K562 (cell line): ENCODE results near the gene RHOU. TPM values are rescaled to one million over a fixed set of nuclear protein-coding genes. Genes with fewer than 3 reads are reported as not detected.

Experiments used
- ATAC-seq: fragments of 200-7000 bp; cut with Tn5 transposase; 3 replicates; pipeline ENCODE4 v1.9.1; 2020; ENCODE audit warnings: moderate library complexity
- BruUV-seq: library from RNA; stranded (reverse); fragments of 400-500 nt; replicated peaks from 2 replicates; lab custom pipeline; 2021; lab: Mats Ljungman, UMichigan
- CTCF ChIA-PET: fragments of 300-600 bp; formaldehyde crosslinking; extraction: SDS; loops from one replicate; lab custom pipeline; 2021; ENCODE audit warnings: low intra/inter-chr PET ratio; lab: Yijun Ruan, JAX
- POLR2A ChIA-PET: fragments of 300-600, 350-650 bp; sonication (Branson Sonifier 250); formaldehyde crosslinking; extraction: SDS; loops from one replicate; lab custom pipeline; 2021; ENCODE audit warnings: antibody characterized with exemption, inconsistent platforms; lab: Yijun Ruan, JAX
- DNase-seq, 4 experiments: peaks; one replicate each; pipeline versions ENCODE4 v3.0.0 to v3.0.0-alpha.2; 2011 to 2018; ENCODE audit warnings: low spot score in 3 of 4, mixed read lengths in 3 of 4; ENCODE audit errors: extremely low read depth in 1 of 4
- FAIRE-seq: peaks from 2 replicates; lab custom pipeline; 2011; peaks lifted over from hg19 to GRCh38; lab: Jason Lieb, UNC
- H2AFZ ChIP-seq: 2 replicates; pipeline ENCODE4 v1.6.0; 2011; ENCODE audit warnings: low read depth, low read length, control low read depth, inconsistent platforms
- H3K27ac ChIP-seq: fragments of 200-600 bp; 3 replicates; pipeline ENCODE4 v1.8.0; 2011; ENCODE audit warnings: low read depth, mild to moderate bottlenecking, control low read depth, inconsistent platforms, low read length, moderate library complexity, mixed read lengths; ENCODE audit errors: extremely low read depth
- H3K27me3 ChIP-seq, 2 experiments: fragments of 300-600 bp in 1 of 2; 2 replicates in 1 of 2; 3 replicates in 1 of 2; pipeline versions ENCODE4 v1.6.0 to v1.8.0; 2011; ENCODE audit warnings: inconsistent platforms in 2 of 2, low read length in 2 of 2, mild to moderate bottlenecking in 1 of 2, mixed read lengths in 1 of 2, moderate library complexity in 1 of 2; ENCODE audit not compliant: control insufficient read depth in 2 of 2, insufficient read depth in 2 of 2
- H3K36me3 ChIP-seq: fragments of 300-600 bp; 3 replicates; pipeline ENCODE4 v1.8.0; 2011; ENCODE audit warnings: mild to moderate bottlenecking, low read length, inconsistent platforms; ENCODE audit not compliant: control insufficient read depth, insufficient read depth
- H3K4me1 ChIP-seq, 2 experiments: fragments of 200-600 bp in 1 of 2; replicated peaks in 1 of 2; 2 replicates in 1 of 2; 3 replicates in 1 of 2; pipeline versions ENCODE4 v1.5.1 to v1.8.0; 2011; ENCODE audit warnings: inconsistent platforms in 2 of 2, low read length in 2 of 2, mild to moderate bottlenecking in 1 of 2, mixed read lengths in 1 of 2, moderate library complexity in 1 of 2; ENCODE audit not compliant: control insufficient read depth in 2 of 2, insufficient read depth in 2 of 2
- H3K4me2 ChIP-seq: 2 replicates; pipeline ENCODE4 v1.6.1; 2011; ENCODE audit warnings: low read length, control low read depth, inconsistent platforms, mixed read lengths; ENCODE audit not compliant: insufficient read depth
- H3K4me3 ChIP-seq: fragments of 200-600 bp; sonication (generic), shearing (Covaris generic); 2 replicates; pipeline ENCODE4 v1.5.1; 2016; ENCODE audit warnings: control low read depth, inconsistent platforms
- H3K79me2 ChIP-seq: fragments of 200-600 bp; 3 replicates; pipeline ENCODE4 v1.8.0; 2011; ENCODE audit warnings: low read length, inconsistent platforms; ENCODE audit not compliant: control insufficient read depth, insufficient read depth
- H3K9ac ChIP-seq, 2 experiments: 2 replicates each; pipeline versions ENCODE4 v1.6.0 to v1.6.1; 2011; ENCODE audit warnings: low read depth in 2 of 2, low read length in 2 of 2, control low read depth in 1 of 2, inconsistent platforms in 1 of 2, mild to moderate bottlenecking in 1 of 2, mixed read lengths in 1 of 2; ENCODE audit not compliant: insufficient read depth in 1 of 2
- H3K9me1 ChIP-seq: one replicate; pipeline ENCODE4 v1.6.0; 2011; ENCODE audit warnings: inconsistent platforms, mild to moderate bottlenecking, low read length, moderate library complexity; ENCODE audit not compliant: control insufficient read depth, insufficient read depth
- H3K9me3 ChIP-seq: replicated peaks from 2 replicates; pipeline ENCODE4 v1.5.1; 2011; ENCODE audit warnings: low read depth, low read length, inconsistent platforms; ENCODE audit not compliant: control insufficient read depth, insufficient read depth
- H4K20me1 ChIP-seq: replicated peaks from 2 replicates; pipeline ENCODE4 v1.6.1; 2011; ENCODE audit warnings: low read length, inconsistent platforms, mixed read lengths; ENCODE audit not compliant: control insufficient read depth, insufficient read depth
- GTF2F1 ChIP-seq: IDR thresholded peaks from 2 replicates; pipeline ENCODE4 v1.6.1; 2011; ENCODE audit warnings: low read depth, low read length, improper control_type of control experiment
- HMGN3 ChIP-seq: IDR thresholded peaks from 2 replicates; pipeline ENCODE4 v1.6.1; 2011; ENCODE audit warnings: borderline replicate concordance, low read depth, mild to moderate bottlenecking, mixed read lengths, low read length; ENCODE audit not compliant: insufficient read length; ENCODE audit errors: extremely low read depth
- NEUROD1 ChIP-seq: fragments of 150-350 bp; IDR thresholded peaks from 2 replicates; pipeline ENCODE4 v1.6.1; 2014; ENCODE audit warnings: borderline replicate concordance, low read length, low read depth; ENCODE audit not compliant: partially characterized antibody
- NR2F6 ChIP-seq: fragments of 450-650 bp; formaldehyde crosslinking; IDR thresholded peaks from 2 replicates; pipeline ENCODE4 v1.4.0; 2020; ENCODE audit warnings: mild to moderate bottlenecking
- RB1 ChIP-seq: fragments of 450-650 bp; IDR thresholded peaks from 2 replicates; pipeline ENCODE4 v1.6.1; 2017; ENCODE audit warnings: low read depth, mild to moderate bottlenecking
- RBM14 ChIP-seq: fragments of 200-400 bp; formaldehyde crosslinking; IDR thresholded peaks from 2 replicates; pipeline ENCODE4 v1.6.1; 2018; ENCODE audit warnings: low read depth, mild to moderate bottlenecking, low read length, moderate library complexity, borderline replicate concordance; ENCODE audit not compliant: insufficient read depth
- ZNF263 ChIP-seq: sonication (generic); formaldehyde crosslinking; IDR thresholded peaks from 2 replicates; pipeline ENCODE4 v1.8.0; 2022; ENCODE audit warnings: mild to moderate bottlenecking, missing genetic modification reagents, borderline replicate concordance
- WGBS: fragments of 100-300 bp; shearing (Covaris generic); methylation state at CpG from one replicate; pipeline ENCODE4 v1.1.6; 2016; ENCODE audit warnings: low coverage, mixed read lengths; ENCODE audit not compliant: insufficient coverage; ENCODE audit errors: missing lambda C conversion rate; 5-methylcytosine and 5-hydroxymethylcytosine counted together
- in situ Hi-C: fragments of 300-500 bp; cut with MboI; formaldehyde crosslinking; loops from 4 replicates; pipeline ENCODE4 v1.15.0; 2018; ENCODE audit warnings: inconsistent platforms, mixed read lengths
- intact Hi-C: fragments of 100-400 bp; cut with micrococcal nuclease; formaldehyde crosslinking; loops from 2 replicates; pipeline ENCODE4 v1.14.2; 2022
- polyA plus RNA-seq, 8 experiments: library from polyadenylated mRNA; depleted of rRNA in 4 of 8; stranded (reverse) in 5 of 8; unstranded in 3 of 8; fragments of >200 nt; fragmentation: Nextera tagmentation in 2 of 8; fragmentation: Illumina TruSeq in 1 of 8; extraction: Ambion mirVana in 2 of 8; extraction: Trizol in 1 of 8; gene quantifications; 2 replicates each; pipeline versions ENCODE4 v1.2.1 to v1.2.3, GENCODE V29; 2011 to 2014; ENCODE audit warnings: inconsistent platforms in 1 of 8, missing spikeins in 1 of 8
- total RNA-seq, 7 experiments: library from RNA; depleted of rRNA in 6 of 7; stranded (reverse); fragments of >200 nt in 6 of 7; fragmentation: Illumina TruSeq in 2 of 7; extraction: Trizol in 2 of 7; gene quantifications; 2 replicates each; pipeline versions ENCODE4 v1.2.1 to v1.2.3, GENCODE V29; 2011 to 2021; ENCODE audit warnings: low replicate concordance in 1 of 7
- TF ChIP-seq, protein P1 (sequence below): sonication (generic); formaldehyde crosslinking; IDR thresholded peaks from 2 replicates; pipeline ENCODE4 v1.8.1; 2022; ENCODE audit warnings: missing genetic modification reagents
- TF ChIP-seq, protein P2 (sequence below): fragments of 450-650 bp; IDR thresholded peaks from 2 replicates; pipeline ENCODE4 v1.6.1; 2016; ENCODE audit warnings: antibody characterized with exemption

Gene RHOU
- total and polyA plus RNA-seq, 9 of the 15 experiments (the other 6 are each of a cell fraction or from before 2014, with no cell fraction given) = 0.07 TPM; not detected in 8

DNA sequence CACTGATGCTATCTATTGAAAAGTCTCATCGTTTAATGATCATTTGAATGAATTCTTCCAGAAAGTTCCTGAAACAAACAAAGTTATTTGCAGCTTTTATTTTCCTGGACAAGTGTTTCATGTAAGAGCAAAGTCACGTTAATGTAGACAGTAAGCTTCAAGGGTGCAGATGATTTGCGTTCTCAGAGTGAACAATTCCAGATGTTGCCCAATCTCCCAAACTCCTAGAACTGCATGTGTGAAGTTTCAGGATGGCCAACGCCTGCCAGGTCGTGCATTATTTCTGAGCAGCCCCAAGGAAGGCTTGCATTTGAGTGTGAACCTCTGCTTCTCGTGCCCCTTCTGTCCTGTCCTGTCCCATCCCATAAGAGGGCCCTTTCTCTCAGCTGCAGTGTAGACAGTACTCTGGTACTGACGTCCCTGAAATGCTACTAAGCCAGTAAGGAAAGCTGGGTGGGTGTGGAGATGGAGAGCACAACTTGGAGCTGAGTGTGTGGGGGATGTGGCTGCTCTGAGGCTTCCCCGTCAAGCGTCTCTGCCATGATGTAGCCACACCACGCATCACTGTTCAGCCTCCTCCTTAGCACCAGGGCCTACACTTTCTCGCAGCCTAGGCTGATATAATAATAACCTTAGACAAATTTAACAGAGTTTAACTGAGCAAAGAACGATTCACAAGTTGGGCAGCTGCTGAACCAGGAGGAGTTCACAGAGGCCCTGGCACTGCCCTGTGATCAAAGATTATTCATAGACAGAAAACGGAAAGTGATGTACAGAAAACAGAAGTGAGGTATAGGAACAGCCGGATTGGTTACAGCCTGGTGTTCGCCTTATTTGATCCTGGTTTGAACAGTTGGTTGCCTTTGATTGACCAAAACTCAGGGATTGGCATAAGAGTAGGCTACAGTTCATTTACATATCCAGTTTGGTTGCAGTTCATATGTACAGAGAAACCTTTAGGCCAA lies 50.4 kb downstream of the RHOU start (continued):
- no peak for TF ChIP-seq GTF2F1
- TF ChIP-seq NEUROD1 = no peak

DNA sequence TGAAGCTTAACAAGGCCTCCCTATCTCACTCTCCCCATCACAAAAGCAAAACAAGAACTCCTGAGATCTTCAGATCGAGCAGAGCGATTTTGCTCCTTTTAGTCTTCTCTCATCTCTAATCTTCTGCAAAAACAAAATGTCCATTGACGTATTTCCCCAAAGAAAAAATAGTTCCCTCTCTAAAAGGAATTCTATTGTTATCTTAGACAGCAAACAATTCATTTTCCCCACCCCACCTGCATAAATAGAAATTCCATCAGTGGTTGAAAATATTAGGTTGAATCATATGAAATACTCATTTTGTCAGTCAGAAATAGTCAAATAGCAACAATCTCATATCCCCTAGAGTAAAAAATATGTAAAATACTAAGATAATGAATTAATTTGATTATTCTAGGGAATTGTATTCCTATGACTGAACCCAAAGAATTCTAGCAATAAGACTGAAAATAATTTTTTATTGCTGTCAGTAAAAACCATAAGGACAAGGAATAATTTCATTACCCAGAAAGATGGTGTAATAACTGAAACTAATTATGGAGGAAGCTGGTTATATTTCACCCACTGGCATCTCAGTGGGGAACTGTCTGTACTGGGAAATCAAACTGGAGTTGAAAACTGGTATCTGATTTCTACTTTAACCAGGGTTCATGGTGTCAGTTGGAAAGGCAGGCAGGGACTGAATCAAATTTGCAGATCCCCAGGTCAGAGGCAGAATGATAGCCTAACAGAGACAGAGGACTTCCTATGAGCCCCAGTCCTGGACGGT lies 51.3 kb downstream of the RHOU start:
- Histone ChIP-seq H3K9me1 (no peaks in the 10 kb centered on the region), H3K9ac (no peak overlapping the region), H4K20me1 (no peaks in the 10 kb centered on the region), H3K9me3 (no peaks in the 10 kb centered on the region), H3K27ac (no peak overlapping the region), H3K4me1 (no peaks in the 10 kb centered on the region), H3K4me3 (no peak overlapping the region), H3K36me3 (no peaks in the 10 kb centered on the region), H3K4me2 (no peak overlapping the region), H2AFZ (no peak overlapping the region), H3K79me2 (no peaks in the 10 kb centered on the region), H3K27me3 (peaks cover 13 to 36% of the 10 kb centered on the region in 2 experiments; a peak in 4 of 5 replicates)
- FAIRE-seq = no peak
- intact Hi-C loops = no loop called here
- POLR2A ChIA-PET = no interaction called here
- CTCF ChIA-PET = no interaction called here
- in situ Hi-C loops = no loop called here
- no TSS peak for BruUV-seq
- WGBS = 2% methylated on average over 4 of the region's 4 CpGs
- ATAC-seq = no peak
- DNase-seq = no peak
- TF ChIP-seq, protein P1, sequence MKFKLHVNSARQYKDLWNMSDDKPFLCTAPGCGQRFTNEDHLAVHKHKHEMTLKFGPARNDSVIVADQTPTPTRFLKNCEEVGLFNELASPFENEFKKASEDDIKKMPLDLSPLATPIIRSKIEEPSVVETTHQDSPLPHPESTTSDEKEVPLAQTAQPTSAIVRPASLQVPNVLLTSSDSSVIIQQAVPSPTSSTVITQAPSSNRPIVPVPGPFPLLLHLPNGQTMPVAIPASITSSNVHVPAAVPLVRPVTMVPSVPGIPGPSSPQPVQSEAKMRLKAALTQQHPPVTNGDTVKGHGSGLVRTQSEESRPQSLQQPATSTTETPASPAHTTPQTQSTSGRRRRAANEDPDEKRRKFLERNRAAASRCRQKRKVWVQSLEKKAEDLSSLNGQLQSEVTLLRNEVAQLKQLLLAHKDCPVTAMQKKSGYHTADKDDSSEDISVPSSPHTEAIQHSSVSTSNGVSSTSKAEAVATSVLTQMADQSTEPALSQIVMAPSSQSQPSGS (CRISPR knock-in tag) = no peak
- TF ChIP-seq HMGN3 = no peak
- TF ChIP-seq, protein P2, sequence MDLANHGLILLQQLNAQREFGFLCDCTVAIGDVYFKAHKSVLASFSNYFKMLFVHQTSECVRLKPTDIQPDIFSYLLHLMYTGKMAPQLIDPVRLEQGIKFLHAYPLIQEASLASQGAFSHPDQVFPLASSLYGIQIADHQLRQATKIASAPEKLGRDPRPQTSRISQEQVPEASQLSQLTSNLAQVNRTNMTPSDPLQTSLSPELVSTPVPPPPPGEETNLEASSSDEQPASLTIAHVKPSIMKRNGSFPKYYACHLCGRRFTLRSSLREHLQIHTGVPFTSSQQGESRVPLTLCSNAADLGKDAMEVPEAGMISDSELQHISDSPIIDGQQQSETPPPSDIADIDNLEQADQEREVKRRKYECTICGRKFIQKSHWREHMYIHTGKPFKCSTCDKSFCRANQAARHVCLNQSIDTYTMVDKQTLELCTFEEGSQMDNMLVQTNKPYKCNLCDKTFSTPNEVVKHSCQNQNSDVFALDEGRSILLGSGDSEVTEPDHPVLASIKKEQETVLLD = no peak
- TF ChIP-seq RBM14 = no peak
- TF ChIP-seq NR2F6 = no peak
- no peak for TF ChIP-seq ZNF263 (CRISPR knock-in tag)
- no peak for TF ChIP-seq RB1
